Fibroblast of the aortic adventitia (primary cell): Measurements from ENCODE around the gene KANK4. TPM values are rescaled to one million over a fixed set of nuclear protein-coding genes. Genes with fewer than 3 reads are reported as not detected.
"Not testable (repeated sequence)": the region's sequence is repeated elsewhere in the genome, so short reads cannot be mapped to it uniquely, and the experiment has no call there.

ENCODE experiments used
- DNase-seq: peaks from one replicate; pipeline ENCODE4 v3.0.0-alpha.2; 2010; ENCODE audit warnings: low read depth
- H3K4me3 ChIP-seq: 2 replicates; pipeline ENCODE4 v1.5.1; 2011; ENCODE audit warnings: low read depth, mild to moderate bottlenecking, control low read depth, low read length, moderate library complexity
- total RNA-seq: library from RNA; depleted of rRNA; stranded (reverse); fragments of >200 nt; gene quantifications from 2 replicates; pipeline ENCODE4 v1.2.3, GENCODE V29; 2012; ENCODE audit warnings: low replicate concordance
- TF ChIP-seq, protein P1 (sequence below): IDR thresholded peaks from 2 replicates; pipeline ENCODE4 v1.5.1; 2011; ENCODE audit warnings: mild to moderate bottlenecking, low read length, control low read depth, inconsistent platforms; ENCODE audit not compliant: insufficient read depth

Gene KANK4
- total RNA-seq, 1 donor: 0.09 TPM

DNA sequence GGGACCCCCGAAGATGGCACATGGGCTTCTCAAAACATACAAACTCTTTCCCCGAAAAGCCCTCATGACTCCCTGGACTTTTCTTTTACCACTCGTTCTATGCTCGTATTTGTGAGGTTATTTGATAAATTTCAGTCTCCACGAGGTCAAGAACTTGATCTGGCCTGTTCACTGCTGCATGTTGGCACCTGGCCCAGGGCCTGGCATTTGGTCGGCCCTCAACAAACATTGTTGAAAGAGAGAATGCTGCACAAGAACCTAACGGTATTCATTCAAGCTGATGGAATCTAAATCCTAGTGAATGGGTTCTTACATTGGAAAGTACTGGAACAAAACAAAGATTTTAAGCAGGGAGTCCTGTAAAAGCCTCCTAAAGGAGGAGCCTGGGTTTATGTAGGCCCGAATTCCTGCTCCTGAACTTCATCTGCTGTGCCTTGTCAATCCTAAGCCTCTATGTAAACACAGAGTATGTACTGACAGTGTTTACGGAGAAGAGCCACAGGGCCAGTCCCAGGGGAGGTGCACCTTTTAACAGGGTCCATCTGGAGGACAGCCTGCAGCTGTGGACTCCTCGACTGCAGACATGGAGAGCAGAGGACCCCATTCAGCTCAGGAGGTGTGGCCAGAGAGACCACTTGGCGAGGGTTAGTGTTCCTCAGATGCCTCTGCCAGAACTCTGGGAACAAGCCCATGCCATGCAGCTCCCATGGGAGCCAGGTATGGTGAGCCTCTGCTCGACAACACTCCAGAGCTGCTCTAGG, 77.7 kb downstream of the KANK4 start:
- DNase-seq: no peak
- TF ChIP-seq, protein P1, sequence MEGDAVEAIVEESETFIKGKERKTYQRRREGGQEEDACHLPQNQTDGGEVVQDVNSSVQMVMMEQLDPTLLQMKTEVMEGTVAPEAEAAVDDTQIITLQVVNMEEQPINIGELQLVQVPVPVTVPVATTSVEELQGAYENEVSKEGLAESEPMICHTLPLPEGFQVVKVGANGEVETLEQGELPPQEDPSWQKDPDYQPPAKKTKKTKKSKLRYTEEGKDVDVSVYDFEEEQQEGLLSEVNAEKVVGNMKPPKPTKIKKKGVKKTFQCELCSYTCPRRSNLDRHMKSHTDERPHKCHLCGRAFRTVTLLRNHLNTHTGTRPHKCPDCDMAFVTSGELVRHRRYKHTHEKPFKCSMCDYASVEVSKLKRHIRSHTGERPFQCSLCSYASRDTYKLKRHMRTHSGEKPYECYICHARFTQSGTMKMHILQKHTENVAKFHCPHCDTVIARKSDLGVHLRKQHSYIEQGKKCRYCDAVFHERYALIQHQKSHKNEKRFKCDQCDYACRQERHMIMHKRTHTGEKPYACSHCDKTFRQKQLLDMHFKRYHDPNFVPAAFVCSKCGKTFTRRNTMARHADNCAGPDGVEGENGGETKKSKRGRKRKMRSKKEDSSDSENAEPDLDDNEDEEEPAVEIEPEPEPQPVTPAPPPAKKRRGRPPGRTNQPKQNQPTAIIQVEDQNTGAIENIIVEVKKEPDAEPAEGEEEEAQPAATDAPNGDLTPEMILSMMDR: no peak

DNA sequence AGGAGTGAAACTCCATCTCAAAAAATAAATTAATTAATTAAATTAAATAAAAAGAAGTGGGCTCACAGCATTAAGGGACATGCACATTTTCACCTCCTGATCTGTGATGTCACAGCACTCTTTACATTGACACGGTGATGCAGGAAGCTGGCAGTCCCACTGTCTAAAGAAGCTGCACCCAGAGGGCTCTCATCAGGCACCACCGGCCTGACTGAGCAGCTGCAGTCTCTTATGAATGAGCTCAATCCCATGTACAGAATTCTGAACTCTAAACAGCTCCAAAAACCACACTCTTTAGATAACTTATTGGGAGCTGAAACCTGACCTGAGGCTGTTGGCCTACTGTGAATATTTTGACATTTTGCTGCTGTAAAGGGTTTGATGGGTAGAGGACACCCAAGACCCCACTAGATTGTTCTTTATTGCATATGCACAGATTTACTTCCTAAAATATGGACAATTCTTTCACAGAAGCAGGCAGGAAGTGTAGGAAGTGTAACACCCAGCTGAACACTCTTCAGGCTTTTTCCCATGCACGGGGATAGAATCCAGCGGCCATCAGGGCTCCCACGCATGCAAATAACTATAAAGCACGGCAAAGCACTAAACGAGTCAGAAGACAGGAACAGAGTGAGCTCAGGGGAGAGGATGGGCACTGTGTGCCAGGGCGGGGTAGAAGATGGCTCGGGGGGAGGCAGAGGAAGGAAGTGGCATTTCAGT, 78.4 kb downstream of the KANK4 start:
- no peak overlapping the region for H3K4me3 ChIP-seq
- no peak for DNase-seq
- TF ChIP-seq, protein P1: no peak

More for the DNA sequence above, 77.7 kb downstream of the KANK4 start:
- H3K4me3 ChIP-seq: no peak overlapping the region

DNA sequence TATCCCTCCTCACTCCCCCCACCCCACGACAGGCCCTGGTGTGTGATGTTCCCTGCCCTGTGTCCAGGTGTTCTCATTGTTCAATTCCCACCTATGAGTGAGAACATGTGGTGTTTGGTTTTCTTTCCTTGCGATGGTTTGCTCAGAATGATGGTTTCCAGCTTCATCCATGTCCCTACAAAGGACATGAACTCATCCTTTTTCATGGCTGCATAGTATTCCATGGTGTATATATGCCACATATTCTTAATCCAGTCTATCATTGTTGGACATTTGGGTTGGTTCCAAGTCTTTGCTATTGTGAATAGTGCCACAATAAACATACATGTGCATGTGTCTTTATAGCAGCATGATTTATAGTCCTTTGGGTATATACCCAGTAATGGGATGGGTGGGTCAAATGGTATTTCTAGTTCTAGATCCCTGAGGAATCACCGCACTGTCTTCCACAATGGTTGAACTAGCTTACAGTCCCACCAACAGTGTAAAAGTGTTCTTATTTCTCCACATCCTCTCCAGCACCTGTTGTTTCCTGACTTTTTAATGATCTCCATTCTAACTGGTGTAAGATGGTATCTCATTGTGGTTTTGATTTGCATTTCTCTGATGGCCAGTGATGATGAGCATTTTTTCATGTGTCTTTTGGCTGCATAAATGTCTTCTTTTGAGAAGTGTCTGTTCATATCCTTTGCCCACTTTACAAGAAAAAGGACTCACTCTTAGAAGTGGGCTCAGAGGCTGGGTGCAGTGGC, 79.4 kb downstream of the KANK4 start:
- not testable (repeated sequence) for H3K4me3 ChIP-seq, DNase-seq

DNA sequence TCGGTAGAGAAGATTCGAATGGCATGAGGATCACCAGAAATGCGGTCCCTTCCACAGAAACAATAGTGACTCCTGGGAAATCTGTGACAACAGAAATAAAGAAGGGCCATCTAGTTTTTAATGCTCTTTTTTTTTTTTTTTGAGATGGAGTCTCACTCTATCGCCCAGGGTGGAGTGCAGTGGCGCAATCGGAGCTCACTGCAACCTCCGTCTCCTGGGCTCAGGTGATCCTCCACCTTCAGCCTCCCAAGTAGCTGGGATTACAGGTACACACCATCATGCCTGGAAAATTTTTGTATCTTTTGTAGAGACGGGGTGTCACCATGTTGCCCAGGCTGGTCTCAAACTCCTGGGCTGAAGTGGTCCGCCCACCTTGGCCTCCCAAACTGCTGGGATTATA, 80.7 kb downstream of the KANK4 start:
- no peak for DNase-seq
- no peak overlapping the region for H3K4me3 ChIP-seq
- TF ChIP-seq, protein P1: no peak

DNA sequence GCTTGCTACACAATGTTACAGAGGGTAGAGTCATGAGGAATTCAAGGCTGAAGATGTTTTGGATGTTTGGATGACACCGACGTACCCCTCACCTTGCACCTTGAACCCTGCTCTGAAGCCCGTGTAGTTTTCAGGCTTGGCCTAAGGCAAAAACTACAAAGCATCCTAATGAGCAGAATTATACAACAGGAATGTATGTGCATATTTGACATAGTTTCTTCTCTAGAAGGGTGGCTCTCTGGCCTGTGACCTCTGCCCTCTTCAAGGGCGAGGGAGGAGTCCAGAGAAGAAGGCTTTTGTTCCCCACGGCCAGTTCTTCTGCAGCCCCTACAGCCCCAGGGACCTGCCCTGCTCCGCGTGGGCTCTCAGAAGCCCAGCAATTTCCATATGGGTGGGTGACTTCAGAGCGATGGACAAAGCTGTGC, 81.3 kb downstream of the KANK4 start:
- H3K4me3 ChIP-seq: no peak overlapping the region
- TF ChIP-seq, protein P1: no peak
- DNase-seq: no peak

DNA sequence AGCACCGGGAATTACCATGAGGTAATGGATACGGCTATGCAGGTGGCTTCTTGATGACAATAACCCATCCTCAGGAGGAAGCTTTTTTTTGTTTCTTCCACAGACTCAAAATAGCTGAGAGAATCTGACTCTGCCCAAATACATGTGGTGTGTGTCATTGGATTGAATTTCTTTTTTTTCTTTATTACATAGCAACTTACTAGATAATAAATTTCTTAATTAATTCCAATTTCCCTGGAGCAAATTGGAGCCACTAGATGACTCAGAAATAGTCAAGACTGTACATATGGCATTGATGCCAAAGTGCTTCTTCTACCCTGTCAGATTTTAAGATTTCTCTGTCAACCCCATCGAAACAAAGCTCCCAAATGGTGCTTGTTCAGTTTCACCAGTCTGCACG, 81.9 kb downstream of the KANK4 start:
- H3K4me3 ChIP-seq: no peak overlapping the region
- TF ChIP-seq, protein P1: no peak
- DNase-seq: no peak

DNA sequence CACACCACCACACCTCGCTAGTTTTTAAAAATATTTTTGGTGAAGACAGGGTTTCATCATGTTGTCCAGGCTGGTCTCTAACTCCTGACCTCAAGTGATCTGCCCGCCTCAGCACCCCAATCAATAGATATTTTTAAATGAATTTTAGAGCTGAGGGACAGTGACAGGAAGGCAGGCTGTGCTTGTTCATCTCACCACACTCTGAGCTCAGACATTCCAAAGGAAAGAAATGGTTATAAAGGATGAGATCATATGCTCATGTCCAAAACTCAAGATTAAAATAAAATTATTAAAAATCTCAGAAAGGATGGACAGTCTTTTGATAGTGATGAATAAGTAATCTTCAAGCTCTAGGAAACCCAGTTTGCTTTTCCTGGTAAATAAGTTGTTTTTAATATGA, 83.7 kb downstream of the KANK4 start:
- TF ChIP-seq, protein P1: no peak
- no peak overlapping the region for H3K4me3 ChIP-seq
- no peak for DNase-seq
